SKM-1 treated with dmso at 0.1 percent for 144 hours (cell line): ENCODE measurements around the gene TBC1D24.
A peak's percentile ranks its signal among the peaks of the same experiment; 100 is the strongest.
"Not testable (repeated sequence)": the region's sequence is repeated elsewhere in the genome, so short reads cannot be mapped to it uniquely, and the experiment has no call there.

ENCODE experiments used
- DNase-seq: peaks from one replicate; lab custom pipeline; 2025; ENCODE audit not compliant: unreplicated experiment; lab: John Stamatoyannopoulos, UW

TBC1D24 gene

DNA sequence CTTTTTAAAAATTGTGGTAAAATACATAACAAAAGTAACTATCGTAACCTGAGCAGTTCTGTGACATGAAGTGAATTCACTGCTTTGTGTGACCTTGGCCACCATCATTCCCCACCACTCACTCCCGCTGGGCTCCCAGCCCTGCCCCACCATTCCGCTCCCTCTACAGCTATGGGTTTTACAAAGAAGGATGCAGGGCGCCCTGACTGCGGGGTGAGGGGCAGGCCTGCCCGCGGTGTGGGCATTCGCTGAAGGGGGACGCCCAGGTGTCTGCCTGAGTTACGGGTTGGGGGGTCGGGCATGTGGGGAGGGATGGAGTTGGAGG lies 56.4 kb downstream of the TBC1D24 start, which contains the start of gene CEMP1:
Gene CEMP1 (minus strand): TSS at position 38 of the 325 bp plus-strand sequence. CDS start 335 bp downstream, outside the sequence.
- no peak for DNase-seq

DNA sequence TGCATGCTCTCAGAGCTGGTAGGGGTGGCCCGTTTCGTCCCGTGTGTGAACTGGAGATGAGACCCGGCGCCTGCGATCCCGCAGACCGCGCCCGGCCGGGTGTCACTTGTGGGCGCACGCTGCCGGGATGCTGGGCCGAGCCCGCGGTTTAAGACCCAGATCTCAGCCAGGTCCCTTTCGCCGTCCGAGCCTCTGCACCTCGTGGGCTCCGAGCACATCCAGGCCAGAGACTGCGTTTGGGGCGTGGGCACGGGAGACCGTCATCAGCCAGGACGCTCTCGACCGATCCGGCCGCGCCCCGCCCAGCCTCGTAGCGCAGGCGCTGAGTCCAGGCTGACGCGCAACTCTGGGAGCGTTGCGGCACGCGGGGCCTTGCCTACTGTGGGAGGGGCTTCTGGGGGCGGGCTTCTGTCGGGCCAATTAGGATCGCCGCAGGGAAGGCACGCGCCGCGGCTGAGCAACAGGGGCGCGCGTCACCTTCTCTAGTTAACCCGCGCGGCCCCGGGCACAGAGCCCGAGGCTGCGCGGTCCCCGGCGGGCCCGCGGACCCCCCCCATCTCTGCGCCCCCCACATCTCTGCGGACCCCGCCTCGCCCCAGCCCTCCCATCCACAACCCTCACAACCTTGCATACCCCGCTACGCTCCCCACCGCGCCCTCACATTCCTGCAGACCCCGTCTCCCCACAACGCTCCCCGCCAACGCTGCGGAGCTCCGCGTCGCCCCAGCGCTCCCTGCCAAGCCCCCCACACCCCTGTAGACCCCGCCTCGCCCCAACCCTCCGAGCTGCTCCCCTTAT lies 57.0 kb downstream of the TBC1D24 start:
- peak; percentile 96 for DNase-seq

DNA sequence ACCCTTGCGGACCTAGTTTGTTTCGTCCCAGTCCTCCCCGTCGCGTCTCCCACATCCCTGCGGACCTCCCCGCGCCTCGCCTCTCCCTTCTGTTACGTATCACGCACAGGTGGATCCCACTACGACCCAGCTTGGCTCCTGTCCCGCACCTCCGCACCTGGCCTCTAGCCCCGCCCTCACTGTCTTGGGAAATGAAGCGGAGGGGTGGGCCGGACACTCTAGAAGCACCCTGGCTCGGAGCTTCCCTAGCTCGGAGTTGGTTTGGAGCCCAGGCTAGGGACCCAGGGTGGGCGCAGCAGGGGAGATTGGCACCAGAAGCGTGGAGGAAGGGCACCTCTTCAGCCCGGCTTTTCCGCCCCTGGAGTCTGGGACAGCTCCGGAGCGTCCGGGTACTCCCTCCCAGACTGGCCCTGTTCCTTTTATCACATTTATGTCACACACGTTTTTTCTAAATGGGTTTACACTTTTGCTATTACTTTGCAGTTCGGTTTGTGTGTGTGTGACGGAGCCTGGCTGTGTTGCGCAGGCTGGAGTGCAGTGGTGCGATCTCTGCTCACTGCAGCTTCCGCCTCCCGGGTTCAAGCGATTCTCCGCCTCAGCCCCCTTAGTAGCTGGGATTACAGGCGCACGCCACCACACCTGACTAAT lies 57.7 kb downstream of the TBC1D24 start:
- DNase-seq: peak; percentile 42

DNA sequence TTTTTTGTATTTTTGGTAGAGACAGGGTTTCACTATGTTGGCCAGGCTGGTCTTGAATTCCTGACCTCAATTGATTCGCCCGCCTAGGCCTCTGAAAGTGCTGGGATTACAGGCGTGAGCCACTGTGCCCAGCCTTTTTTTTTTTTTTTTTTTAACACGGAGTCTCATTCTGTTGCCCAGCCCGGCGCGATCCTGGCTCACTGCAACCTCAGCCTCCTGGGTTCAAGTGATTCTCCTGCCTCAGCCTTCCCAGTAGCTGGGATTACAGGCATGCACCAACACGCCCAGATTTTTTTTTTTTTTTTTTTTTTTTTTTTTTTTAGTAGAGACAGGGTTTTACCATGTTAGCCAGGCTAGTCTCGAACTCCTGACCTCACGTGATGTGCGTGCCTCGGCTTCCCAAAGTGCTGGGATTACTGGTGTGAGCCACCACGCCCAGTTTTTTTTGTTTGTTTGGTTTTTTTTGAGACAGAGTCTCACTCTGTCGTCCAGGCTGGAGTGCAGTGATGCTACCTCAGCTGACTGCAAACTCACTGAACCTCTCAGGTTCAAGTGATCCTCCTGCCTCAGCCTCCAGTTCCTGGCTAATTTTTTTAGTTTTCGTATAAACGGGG lies 58.3 kb downstream of the TBC1D24 start:
- DNase-seq: not testable (repeated sequence)

DNA sequence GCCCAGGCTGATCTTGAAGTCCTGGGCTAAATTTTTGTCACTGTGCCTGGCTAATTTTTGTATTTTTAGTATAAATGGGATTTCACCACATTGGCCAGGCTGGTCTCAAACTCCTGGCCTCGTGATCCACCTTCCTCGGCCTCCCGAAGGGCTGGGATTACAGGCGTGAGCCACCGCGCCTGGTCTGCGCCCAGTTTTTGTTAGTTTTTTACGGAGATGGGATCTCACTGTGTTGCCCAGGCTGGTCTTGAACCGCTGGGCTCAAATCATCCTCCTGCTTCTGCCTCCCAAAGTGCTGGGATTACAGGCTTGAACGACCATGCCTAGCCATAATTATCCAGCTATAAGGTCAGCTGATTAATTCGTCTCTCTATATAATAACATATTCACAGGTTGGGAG lies 59.0 kb downstream of the TBC1D24 start:
- DNase-seq: no peak

DNA sequence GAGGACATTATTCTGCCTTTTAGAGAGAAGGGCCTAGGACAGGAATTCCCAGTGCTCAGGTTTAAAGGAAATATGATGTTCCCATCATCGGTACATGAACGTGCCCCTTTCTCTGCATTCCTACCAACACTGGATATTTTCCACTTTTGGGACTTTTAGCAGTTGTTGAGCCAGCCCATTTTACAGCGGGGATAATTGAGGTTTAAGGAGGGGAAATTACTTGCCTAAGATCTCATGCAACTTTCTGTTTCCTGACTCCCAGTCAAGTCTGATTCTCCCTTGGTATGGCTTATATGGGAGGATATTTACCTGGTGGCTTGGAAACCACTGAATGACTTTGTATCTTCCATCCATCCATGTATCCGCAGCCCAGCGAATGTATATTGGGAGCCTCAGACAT lies 59.4 kb downstream of the TBC1D24 start:
- not testable (repeated sequence) for DNase-seq

DNA sequence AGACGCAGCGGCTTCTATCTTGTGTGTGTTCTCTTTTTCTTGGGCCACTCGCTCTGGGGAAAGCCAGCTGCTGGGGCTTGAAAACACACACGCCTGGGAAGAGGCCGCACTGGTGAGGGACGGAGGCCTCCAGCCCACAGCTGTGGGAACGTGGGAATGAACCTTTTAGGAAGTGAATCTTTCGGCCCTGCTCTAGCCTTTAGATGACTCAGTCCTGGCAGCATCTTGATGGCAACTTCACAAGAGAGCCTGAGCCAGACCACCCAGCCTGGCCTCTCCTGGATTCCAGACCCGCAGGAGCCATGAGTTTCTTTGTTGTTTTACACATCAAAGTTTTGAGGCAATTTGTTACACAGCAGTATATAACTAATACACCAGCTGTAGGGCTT lies 60.7 kb downstream of the TBC1D24 start:
- no peak for DNase-seq

DNA sequence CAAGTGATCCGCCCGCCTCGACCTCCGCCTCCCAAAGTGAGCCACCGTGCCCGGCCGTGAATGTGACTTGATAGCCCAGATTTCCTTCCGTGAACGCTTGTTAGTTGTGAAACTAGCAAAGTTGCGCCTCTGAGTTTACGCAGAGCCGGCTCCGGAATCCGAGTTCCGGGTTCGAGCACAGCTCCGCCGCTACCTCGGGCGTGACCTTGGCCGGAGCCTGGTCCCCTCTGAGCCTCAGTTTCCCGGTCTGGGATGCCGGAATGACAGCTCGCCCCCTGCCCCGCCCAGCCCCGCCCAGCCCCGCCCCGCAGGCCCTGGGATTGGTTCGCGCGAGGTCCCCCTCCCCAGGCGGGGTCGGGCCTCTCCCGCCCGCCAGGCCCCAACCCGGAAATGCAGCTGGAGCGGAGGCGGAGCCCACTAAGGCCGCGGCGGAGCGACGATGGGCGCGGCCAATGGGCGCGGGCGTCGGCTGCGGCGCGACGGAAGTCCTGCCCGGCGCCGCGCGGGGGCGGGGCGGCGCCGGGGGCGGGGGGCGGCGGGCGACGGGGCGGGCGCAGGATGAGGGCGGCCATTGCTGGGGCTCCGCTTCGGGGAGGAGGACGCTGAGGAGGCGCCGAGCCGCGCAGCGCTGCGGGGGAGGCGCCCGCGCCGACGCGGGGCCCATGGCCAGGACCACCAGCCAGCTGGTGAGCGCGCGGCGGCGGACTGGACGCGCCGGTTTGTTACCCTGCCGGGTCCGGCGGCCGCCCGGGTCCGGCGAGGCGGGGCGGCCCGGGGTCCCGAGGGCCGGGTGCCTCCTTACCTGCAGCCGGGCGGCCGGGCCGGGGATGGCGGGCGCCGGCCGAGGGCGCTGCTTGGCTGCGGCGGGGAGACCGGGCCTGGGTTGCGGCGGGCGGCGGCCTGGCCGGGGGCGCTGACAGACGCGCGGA lies 62.8 kb downstream of the TBC1D24 start, which contains the start of gene PDPK1:
Gene PDPK1 (plus strand): TSS at position 571 of the 929 bp plus-strand sequence. CDS start 92 bp downstream, at position 663.
- peak; percentile 94 for DNase-seq

DNA sequence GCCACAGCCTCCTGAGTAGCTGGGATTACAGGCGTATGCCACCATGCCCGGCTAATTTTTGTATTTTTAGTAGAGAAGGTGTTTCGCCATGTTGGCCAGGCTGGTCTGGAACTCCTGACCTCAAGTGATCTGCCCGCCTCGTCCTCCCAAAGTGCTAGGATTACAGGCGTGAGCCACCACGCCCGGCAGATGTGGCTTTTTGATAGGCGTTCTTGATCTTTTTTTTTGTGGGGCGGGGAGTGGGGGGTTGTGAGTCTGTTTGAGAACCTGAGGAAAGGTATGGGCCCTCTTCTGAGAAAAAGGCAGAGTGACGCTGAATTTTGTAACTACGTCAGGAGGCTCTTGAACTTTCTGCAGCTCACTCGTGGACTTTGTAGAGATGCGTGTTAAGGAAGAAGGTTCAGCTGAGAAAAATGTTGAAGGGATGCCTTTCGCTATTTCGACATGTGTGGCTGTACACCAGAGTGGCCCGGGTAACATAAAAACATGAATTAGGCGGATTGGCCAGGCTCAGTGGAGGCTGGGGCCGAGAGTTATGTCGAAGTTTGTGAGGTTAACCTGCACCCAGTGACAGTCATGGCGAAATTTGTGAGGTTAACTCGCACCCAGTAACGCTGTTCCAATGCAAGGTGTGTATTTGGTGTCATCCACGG lies 64.4 kb downstream of the TBC1D24 start:
- not testable (repeated sequence) for DNase-seq

DNA sequence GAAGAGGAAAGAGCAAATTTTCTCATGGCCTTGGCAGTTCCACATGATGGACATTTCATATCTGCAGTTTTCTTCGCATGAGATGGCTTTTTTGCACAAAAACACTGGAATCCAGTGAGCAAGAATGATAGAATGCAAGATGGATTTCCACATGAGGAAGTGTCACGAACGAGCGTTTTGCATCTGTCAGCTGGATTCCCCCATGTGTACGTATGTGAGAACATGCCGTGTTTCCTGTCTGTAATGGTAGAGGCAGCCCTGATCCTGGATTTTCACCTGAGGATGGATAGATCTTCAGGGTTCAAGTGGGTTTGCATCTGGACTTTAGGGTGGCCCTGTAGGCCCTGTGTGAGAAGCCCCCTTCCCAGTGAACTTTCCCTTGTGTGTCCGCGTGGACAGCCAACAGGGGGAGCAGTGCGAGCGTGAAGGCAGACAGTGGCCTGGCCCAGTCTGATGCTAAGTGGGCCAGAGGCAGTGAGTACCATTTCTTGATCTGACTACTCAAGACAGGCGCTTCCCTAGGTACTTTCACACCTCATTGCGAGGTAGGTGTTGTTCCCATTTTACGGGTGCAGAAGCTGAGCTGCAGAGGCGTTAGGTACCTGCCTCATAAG lies 65.0 kb downstream of the TBC1D24 start:
- DNase-seq: not testable (repeated sequence)

DNA sequence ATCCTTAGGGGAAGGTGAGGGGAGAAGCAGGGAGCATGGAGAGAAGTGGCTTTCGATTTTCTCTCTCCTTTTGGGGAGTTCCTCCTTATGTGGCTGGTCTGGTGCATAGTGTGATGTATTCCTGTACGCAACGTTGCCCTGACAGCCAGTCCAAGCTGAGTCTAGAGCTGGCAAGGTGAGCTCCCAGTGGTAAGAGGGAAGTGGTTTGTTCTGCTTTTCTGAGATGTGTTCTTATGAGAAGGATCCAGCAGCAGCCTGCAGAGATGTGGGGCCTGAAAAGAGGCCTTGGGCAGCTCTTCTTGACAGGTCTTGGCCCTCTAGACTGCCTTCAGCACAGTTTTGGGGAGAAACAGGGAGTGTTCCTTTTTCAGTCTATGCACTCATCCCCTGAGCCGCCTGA lies 66.0 kb downstream of the TBC1D24 start:
- peak; percentile 36 for DNase-seq

DNA sequence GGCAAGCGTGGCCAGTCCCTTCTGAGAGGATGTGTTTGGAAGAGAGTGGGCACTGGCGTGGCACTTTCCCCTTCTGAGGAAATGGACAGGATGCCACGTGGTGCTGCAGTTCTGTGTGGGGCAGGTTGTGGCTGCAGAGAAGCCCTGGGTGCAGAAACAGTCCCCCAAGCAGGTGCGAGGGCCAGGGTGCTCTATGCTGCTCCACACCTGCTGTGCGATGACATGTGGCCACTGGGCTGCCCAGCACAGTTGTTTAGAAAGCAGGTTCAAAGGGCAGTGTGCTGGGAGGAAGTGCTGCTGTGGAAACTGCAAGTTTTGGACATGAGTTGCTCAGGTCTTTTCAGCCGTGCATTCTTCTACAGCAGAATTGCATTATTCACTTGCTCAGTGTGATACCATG lies 66.5 kb downstream of the TBC1D24 start:
- DNase-seq: not testable (repeated sequence)

DNA sequence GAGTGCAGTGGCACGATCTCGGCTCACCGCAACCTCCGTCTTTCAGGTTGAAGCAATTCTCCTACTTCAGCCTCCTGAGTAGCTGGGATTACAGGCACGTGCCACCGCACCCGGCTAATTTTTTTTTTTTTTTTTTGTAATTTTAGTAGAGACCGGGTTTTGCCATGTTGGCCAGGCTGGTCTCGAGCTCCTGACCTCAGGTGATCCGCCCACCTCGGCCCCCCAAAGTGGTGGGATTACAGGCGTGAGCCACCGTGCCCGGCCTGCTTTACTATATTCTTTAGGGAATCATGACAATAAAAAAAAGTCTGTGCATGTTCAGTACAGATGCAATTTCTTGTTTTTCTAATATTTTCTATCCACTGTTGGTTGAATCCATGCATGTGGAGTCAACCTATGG lies 68.8 kb downstream of the TBC1D24 start:
- DNase-seq: not testable (repeated sequence)

DNA sequence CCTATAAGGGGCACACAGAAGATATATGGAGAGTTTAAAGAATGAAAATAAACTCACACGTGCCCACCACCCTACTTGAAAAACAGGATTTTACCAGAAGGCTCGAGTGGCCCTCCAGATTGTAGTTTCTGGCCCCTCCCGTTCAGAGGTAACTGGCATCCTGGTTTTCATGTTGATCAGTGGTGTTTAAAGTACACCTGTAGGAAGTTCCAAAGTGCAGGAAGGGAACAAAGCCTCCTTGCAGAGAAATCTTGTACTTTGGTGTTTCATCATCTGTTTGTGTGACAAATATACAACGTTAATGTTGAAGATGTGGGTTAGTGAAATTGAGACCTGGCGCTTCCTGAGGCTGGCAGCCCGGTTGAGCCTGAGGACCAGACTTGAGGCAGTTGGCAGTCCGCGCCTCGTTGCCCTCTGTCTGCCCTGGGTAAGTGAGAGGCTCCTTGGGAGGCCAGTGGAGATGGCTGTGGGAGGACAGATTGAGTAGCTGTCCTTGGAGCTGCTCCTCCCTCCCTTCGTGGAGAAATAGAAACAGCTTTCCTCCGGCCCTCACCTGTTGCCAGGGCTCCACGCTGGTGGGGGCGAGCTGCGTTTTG lies 75.5 kb downstream of the TBC1D24 start:
- not testable (repeated sequence) for DNase-seq

DNA sequence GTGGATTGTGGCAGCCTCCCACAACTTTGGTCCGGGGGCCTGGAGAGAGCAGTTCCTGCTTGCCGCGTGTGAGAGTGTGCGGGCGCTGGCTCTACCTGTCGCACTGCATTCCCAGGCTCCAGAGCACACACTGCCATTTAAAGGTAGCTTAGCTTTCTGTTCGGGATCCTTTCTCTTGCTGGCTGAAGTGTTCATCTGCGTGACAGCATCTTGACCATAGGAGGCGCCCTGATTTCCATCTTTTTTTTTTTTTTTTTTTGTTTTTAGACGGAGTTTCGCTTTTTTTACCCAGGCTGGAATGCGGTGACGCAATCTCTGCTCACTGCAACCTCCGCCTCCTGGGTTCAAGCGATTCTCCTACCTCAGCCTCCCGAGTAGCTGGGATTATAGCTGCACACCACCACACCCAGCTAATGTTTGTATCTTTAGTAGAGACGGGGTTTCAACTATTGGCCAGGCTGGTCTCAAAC lies 76.5 kb downstream of the TBC1D24 start:
- not testable (repeated sequence) for DNase-seq

DNA sequence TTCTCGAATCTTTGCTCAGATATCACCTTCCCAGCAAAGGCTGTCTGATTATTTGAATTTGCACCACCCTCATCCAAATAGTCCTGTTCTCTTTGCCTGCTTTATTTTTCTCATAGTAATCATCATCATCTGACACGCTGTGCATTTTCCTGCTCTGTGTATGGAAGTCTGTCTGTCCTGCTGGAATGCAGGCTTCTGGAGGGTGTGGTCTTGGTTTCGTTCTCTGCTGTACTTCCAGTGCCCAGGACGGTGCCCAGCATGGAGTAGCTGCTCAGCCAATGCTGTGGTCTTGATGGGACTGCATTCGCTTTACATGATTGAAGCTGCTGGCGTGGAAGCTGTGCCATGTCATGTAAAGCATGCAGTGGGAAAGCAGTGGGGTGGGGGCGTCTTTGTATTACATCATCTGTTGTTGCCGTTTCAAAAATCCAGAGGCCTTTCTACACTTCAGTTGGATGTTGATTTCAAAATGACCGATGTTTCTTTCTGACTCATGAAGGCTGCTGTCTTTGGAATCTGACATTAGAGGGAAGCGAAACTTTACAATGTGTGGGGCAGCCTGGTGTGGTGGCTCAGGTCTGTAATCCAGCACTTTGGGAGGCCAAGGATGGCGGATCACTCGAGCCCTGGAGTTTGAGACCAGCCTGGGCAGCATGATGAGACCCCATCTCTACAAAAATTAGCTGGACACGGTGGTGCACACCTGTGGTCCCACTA lies 79.9 kb downstream of the TBC1D24 start:
- not testable (repeated sequence) for DNase-seq
